HepG2 (cell line): ENCODE measurements around the gene PSKH1. TPM values are rescaled to one million over a fixed set of nuclear protein-coding genes. Genes with fewer than 3 reads are reported as not detected.

ENCODE experiments used
- ATF7-NPFF ChIP-seq: sonication (generic); formaldehyde crosslinking; IDR thresholded peaks from 2 replicates; pipeline ENCODE4 v1.8.1; 2023; ENCODE audit warnings: mild to moderate bottlenecking, low read depth, missing genetic modification reagents, moderate library complexity
- BHLHE40 ChIP-seq: IDR thresholded peaks from 2 replicates; pipeline ENCODE4 v1.6.1; 2011; ENCODE audit warnings: low read length, improper control_type of control experiment
- BORCS8-MEF2B ChIP-seq: sonication (generic); formaldehyde crosslinking; IDR thresholded peaks from 2 replicates; pipeline ENCODE4 v1.8.0; 2022; ENCODE audit warnings: mild to moderate bottlenecking, missing genetic modification reagents
- CBX2 ChIP-seq, 2 experiments: fragments of 200-600 bp in 1 of 2; sonication (generic); formaldehyde crosslinking in 1 of 2; IDR thresholded peaks; 2 replicates each; pipeline versions ENCODE4 v1.7.0 to v1.8.1; 2018 to 2022; ENCODE audit warnings: low read depth in 2 of 2, low read length in 1 of 2, mild to moderate bottlenecking in 1 of 2, missing genetic modification reagents in 1 of 2
- ELF1 ChIP-seq: sonication (generic); formaldehyde crosslinking; IDR thresholded peaks from 2 replicates; pipeline ENCODE4 v1.4.0; 2020; ENCODE audit warnings: missing genetic modification reagents
- FOXO1 ChIP-seq: sonication (generic); formaldehyde crosslinking; IDR thresholded peaks from 2 replicates; pipeline ENCODE4 v1.4.0; 2020; ENCODE audit warnings: missing genetic modification reagents
- HMGXB4 ChIP-seq, 2 experiments: sonication (generic) in 1 of 2; formaldehyde crosslinking in 1 of 2; IDR thresholded peaks; 2 replicates each; pipeline versions ENCODE4 v1.4.0 to v1.6.1; 2018 to 2020; ENCODE audit warnings: missing genetic modification reagents in 2 of 2, borderline replicate concordance in 1 of 2, low read depth in 1 of 2, mild to moderate bottlenecking in 1 of 2, missing biosample characterization in 1 of 2
- NFRKB ChIP-seq: fragments of 450-650 bp; IDR thresholded peaks from 2 replicates; pipeline ENCODE4 v1.6.1; 2017
- RAD51 ChIP-seq: fragments of 450-650 bp; IDR thresholded peaks from 2 replicates; pipeline ENCODE4 v1.6.1; 2016; ENCODE audit warnings: borderline replicate concordance
- RBFOX2 ChIP-seq: fragments of 200-400 bp; formaldehyde crosslinking; IDR thresholded peaks from 2 replicates; pipeline ENCODE4 v1.6.1; 2017; ENCODE audit warnings: low read depth, mild to moderate bottlenecking, low read length
- REPIN1 ChIP-seq: sonication (generic); formaldehyde crosslinking; IDR thresholded peaks from 2 replicates; pipeline ENCODE4 v1.8.0; 2022; ENCODE audit warnings: missing genetic modification reagents, low read depth, mild to moderate bottlenecking, borderline replicate concordance
- SAP130 ChIP-seq: IDR thresholded peaks from 2 replicates; pipeline ENCODE4 v1.6.1; 2016; ENCODE audit warnings: low read depth
- SMC3 ChIP-seq: IDR thresholded peaks from 2 replicates; pipeline ENCODE4 v1.6.1; 2011; ENCODE audit warnings: low read length, improper control_type of control experiment
- TBX2 ChIP-seq: sonication (generic); formaldehyde crosslinking; IDR thresholded peaks from 2 replicates; pipeline ENCODE4 v1.5.0; 2020; ENCODE audit warnings: missing genetic modification reagents, mild to moderate bottlenecking, borderline replicate concordance
- ZBTB49 ChIP-seq: sonication (generic); formaldehyde crosslinking; IDR thresholded peaks from 2 replicates; pipeline ENCODE4 v1.4.0; 2020; ENCODE audit warnings: missing genetic modification reagents, borderline replicate concordance
- ZKSCAN1 ChIP-seq: fragments of 150-350 bp; IDR thresholded peaks from 2 replicates; pipeline ENCODE4 v1.6.1; 2014; ENCODE audit warnings: low read length
- ZNF205 ChIP-seq: IDR thresholded peaks from 2 replicates; pipeline ENCODE4 v1.6.1; 2018; ENCODE audit warnings: missing biosample characterization, missing genetic modification reagents
- ZNF3 ChIP-seq: IDR thresholded peaks from 2 replicates; pipeline ENCODE4 v1.7.0; 2017; ENCODE audit warnings: inconsistent platforms
- ZNF550 ChIP-seq: sonication (generic); formaldehyde crosslinking; IDR thresholded peaks from 2 replicates; pipeline ENCODE4 v1.4.0; 2020; ENCODE audit warnings: mild to moderate bottlenecking, missing genetic modification reagents, borderline replicate concordance
- ZNF556 ChIP-seq: sonication (generic); formaldehyde crosslinking; IDR thresholded peaks from 2 replicates; pipeline ENCODE4 v1.4.0; 2020; ENCODE audit warnings: mild to moderate bottlenecking, missing genetic modification reagents, borderline replicate concordance
- ZNF605 ChIP-seq: sonication (generic); formaldehyde crosslinking; IDR thresholded peaks from 2 replicates; pipeline ENCODE4 v1.8.0; 2022; ENCODE audit warnings: mild to moderate bottlenecking, missing genetic modification reagents
- ZNF639 ChIP-seq: conservative IDR thresholded peaks from 2 replicates; pipeline ENCODE4 v1.6.1; 2018; ENCODE audit warnings: missing genetic modification reagents
- ZNF773 ChIP-seq: sonication (generic); formaldehyde crosslinking; IDR thresholded peaks from 2 replicates; pipeline ENCODE4 v1.4.0; 2020; ENCODE audit warnings: missing genetic modification reagents, borderline replicate concordance
- polyA plus RNA-seq, 8 experiments: library from polyadenylated mRNA; depleted of rRNA in 3 of 8; stranded (reverse) in 7 of 8; unstranded in 1 of 8; fragments of >200 nt; fragmentation: Illumina TruSeq in 4 of 8; extraction: Trizol in 4 of 8; gene quantifications; 2 replicates each; pipeline versions ENCODE4 v1.2.1 to v1.2.3, GENCODE V29; 2011 to 2016; ENCODE audit warnings: low read depth in 4 of 8, missing spikeins in 1 of 8, mixed read lengths in 1 of 8; ENCODE audit not compliant: insufficient read depth in 1 of 8
- total RNA-seq, 5 experiments: library from RNA; depleted of rRNA; stranded (reverse); fragments of >200 nt; fragmentation: Illumina TruSeq; extraction: Trizol; gene quantifications; 2 replicates each; pipeline ENCODE4 v1.2.3, GENCODE V29; 2016; ENCODE audit warnings: low read depth in 1 of 5
- TF ChIP-seq, protein P1 (sequence below): sonication (generic); IDR thresholded peaks from 2 replicates; pipeline ENCODE4 v1.6.1; 2016; ENCODE audit warnings: low read depth, borderline replicate concordance

The PSKH1 gene
- total and polyA plus RNA-seq, 2 of the 13 experiments (the other 11 are each of a cell fraction or from before 2014, with no cell fraction given): 8.4 to 19.1 TPM

DNA sequence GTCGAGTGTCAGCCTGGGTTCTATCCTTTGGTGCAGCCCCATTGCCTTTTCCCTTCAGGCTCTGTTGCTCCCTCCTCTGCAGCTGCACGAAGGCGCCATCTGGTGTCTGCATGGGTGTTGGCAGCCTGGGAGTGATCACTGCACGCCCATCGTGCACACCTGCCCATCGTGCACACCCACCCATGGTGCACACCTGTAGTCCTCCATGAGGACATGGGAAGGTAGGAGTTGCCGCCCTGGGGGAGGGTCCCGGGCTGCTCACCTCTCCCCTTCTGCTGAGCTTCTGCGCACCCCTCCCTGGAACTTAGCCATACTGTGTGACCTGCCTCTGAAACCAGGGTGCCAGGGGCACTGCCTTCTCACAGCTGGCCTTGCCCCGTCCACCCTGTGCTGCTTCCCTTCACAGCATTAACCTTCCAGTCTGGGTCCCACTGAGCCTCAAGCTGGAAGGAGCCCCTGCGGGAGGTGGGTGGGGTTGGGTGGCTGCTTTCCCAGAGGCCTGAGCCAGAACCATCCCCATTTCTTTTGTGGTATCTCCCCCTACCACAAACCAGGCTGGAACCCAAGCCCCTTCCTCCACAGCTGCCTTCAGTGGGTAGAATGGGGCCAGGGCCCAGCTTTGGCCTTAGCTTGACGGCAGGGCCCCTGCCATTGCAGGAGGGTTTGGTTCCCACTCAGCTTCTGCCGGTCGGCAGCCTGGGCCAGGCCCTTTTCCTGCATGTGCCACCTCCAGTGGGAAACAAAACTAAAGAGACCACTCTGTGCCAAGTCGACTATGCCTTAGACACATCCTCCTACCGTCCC, 35.7 kb downstream of the PSKH1 start (continued):
- TF ChIP-seq HMGXB4 (CRISPR knock-in tag; IDR thresholded peaks at IDR 0.05; ENCODE audit: borderline replicate concordance in 1 of 2, low read depth in 1 of 2): peak; percentile 60; a peak in 3 of 4 replicates
- TF ChIP-seq BORCS8-MEF2B (CRISPR knock-in tag): 0 out of 2 replicates have a peak, but pooled peaks have one; percentile 34
- TF ChIP-seq ZNF639: no peak
- no peak for TF ChIP-seq ZNF605 (CRISPR knock-in tag)
- TF ChIP-seq SMC3: peak; percentile 95
- no peak for TF ChIP-seq RAD51
- no peak for TF ChIP-seq ZNF3 (CRISPR knock-in tag)
- TF ChIP-seq, protein P1, sequence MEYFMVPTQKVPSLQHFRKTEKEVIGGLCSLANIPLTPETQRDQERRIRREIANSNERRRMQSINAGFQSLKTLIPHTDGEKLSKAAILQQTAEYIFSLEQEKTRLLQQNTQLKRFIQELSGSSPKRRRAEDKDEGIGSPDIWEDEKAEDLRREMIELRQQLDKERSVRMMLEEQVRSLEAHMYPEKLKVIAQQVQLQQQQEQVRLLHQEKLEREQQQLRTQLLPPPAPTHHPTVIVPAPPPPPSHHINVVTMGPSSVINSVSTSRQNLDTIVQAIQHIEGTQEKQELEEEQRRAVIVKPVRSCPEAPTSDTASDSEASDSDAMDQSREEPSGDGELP: peak; percentile 17; the same call in 1 of the 2 replicates
- TF ChIP-seq ZNF773 (CRISPR knock-in tag): no peak; the same call in 1 of the 2 replicates
- 0 out of 2 replicates have a peak, but pooled peaks have one; percentile 48 for TF ChIP-seq ZNF205
- TF ChIP-seq ZNF556 (CRISPR knock-in tag): no peak
- 0 out of 2 replicates have a peak, but pooled peaks have one; percentile 19 for TF ChIP-seq RBFOX2
- peak; percentile 58; the same call in 1 of the 2 replicates for TF ChIP-seq TBX2 (CRISPR knock-in tag)
- 0 out of 2 replicates have a peak, but pooled peaks have one; percentile 27 for TF ChIP-seq ZNF550
- TF ChIP-seq ZBTB49 (CRISPR knock-in tag): no peak
- TF ChIP-seq ELF1: 0 out of 2 replicates have a peak, but pooled peaks have one; percentile 8
- TF ChIP-seq SAP130 (CRISPR knock-in tag): peak; percentile 48
- 0 out of 2 replicates have a peak, but pooled peaks have one; percentile 36 for TF ChIP-seq ZKSCAN1
- TF ChIP-seq CBX2 (IDR thresholded peaks at IDR 0.05; ENCODE audit: low read depth, low read length): no peak
- TF ChIP-seq CBX2 (CRISPR knock-in tag; IDR thresholded peaks at IDR 0.05; ENCODE audit: low read depth): no peak
- peak; percentile 30; the same call in 1 of the 2 replicates for TF ChIP-seq REPIN1 (CRISPR knock-in tag)
- TF ChIP-seq ATF7-NPFF (CRISPR knock-in tag): no peak; the same call in 1 of the 2 replicates
- no peak for TF ChIP-seq NFRKB
- TF ChIP-seq BHLHE40: no peak
- TF ChIP-seq FOXO1 (CRISPR knock-in tag): peak; percentile 48; the same call in 1 of the 2 replicates
